ENCODE measurements around the gene GLIPR1.
"Not testable (repeated sequence)": the region's sequence is repeated elsewhere in the genome, so short reads cannot be mapped to it uniquely, and the experiment has no call there.

GLIPR1 gene

GRCh38 chr12:75455839-75456238, 24.7 kb upstream of the GLIPR1 start:
- H3K4me1 Mint-ChIP-seq (ENCODE audit: low read depth): peaks cover 30% of the 10 kb centered on the region
- no peak overlapping the region for H3K4me3 Mint-ChIP-seq
- no peaks in the 10 kb centered on the region for H3K36me3 Mint-ChIP-seq
- H3K9me3 Mint-ChIP-seq (ENCODE audit: low read depth): no peaks in the 10 kb centered on the region
- no peak overlapping the region for H3K27ac Mint-ChIP-seq
- H3K27me3 Mint-ChIP-seq: no peaks in the 10 kb centered on the region

- Mint-ChIP-seq H3K27ac (no peak overlapping the region), H3K4me1 (ENCODE audit: low read depth) (peaks cover 33% of the 10 kb centered on the region), H3K27me3 (no peaks in the 10 kb centered on the region), H3K9me3 (ENCODE audit: low read depth) (no peaks in the 10 kb centered on the region), H3K4me3 (no peak overlapping the region), H3K36me3 (no peaks in the 10 kb centered on the region)
Observed at GRCh38 chr12:75457191-75457590, 23.4 kb upstream of the GLIPR1 start.

- H3K4me1 Mint-ChIP-seq (ENCODE audit: low read depth): peaks cover 33% of the 10 kb centered on the region
- H3K4me3 Mint-ChIP-seq; H3K36me3 Mint-ChIP-seq; H3K27ac Mint-ChIP-seq; H3K27me3 Mint-ChIP-seq; H3K9me3 Mint-ChIP-seq (ENCODE audit: low read depth): not testable (repeated sequence)
Observed at GRCh38 chr12:75457866-75458265, 22.7 kb upstream of the GLIPR1 start.

- Mint-ChIP-seq H3K4me3 (no peak overlapping the region), H3K9me3 (ENCODE audit: low read depth) (no peaks in the 10 kb centered on the region), H3K27me3 (no peaks in the 10 kb centered on the region), H3K4me1 (ENCODE audit: low read depth) (peaks cover 33% of the 10 kb centered on the region), H3K36me3 (no peaks in the 10 kb centered on the region), H3K27ac (no peak overlapping the region)
Observed at GRCh38 chr12:75459755-75460154, 20.8 kb upstream of the GLIPR1 start.

GRCh38 chr12:75460204-75460603, 20.4 kb upstream of the GLIPR1 start:
- H3K27me3 Mint-ChIP-seq: no peaks in the 10 kb centered on the region
- H3K27ac Mint-ChIP-seq: no peak overlapping the region
- no peaks in the 10 kb centered on the region for H3K36me3 Mint-ChIP-seq
- H3K4me1 Mint-ChIP-seq (ENCODE audit: low read depth): peaks cover 33% of the 10 kb centered on the region
- H3K4me3 Mint-ChIP-seq: no peak overlapping the region
- H3K9me3 Mint-ChIP-seq (ENCODE audit: low read depth): no peaks in the 10 kb centered on the region

GRCh38 chr12:75471902-75472890, 8.4 kb upstream of the GLIPR1 start:
- H3K4me3 Mint-ChIP-seq: no peak overlapping the region
- H3K9me3 Mint-ChIP-seq (ENCODE audit: low read depth): no peaks in the 10 kb centered on the region
- no peaks in the 10 kb centered on the region for H3K36me3 Mint-ChIP-seq
- H3K27me3 Mint-ChIP-seq: no peaks in the 10 kb centered on the region
- no peak overlapping the region for H3K27ac Mint-ChIP-seq
- peaks cover 11% of the 10 kb centered on the region for H3K4me1 Mint-ChIP-seq (ENCODE audit: low read depth)

GRCh38 chr12:75474116-75474515, 6.4 kb upstream of the GLIPR1 start:
- Mint-ChIP-seq H3K36me3 (no peaks in the 10 kb centered on the region), H3K27me3 (no peaks in the 10 kb centered on the region), H3K4me1 (ENCODE audit: low read depth) (peaks cover 30% of the 10 kb centered on the region), H3K4me3 (no peak overlapping the region), H3K27ac (no peak overlapping the region), H3K9me3 (ENCODE audit: low read depth) (no peaks in the 10 kb centered on the region)

- Mint-ChIP-seq H3K4me3 (no peak overlapping the region), H3K27ac (no peak overlapping the region), H3K36me3 (no peaks in the 10 kb centered on the region), H3K4me1 (ENCODE audit: low read depth) (peaks cover 49% of the 10 kb centered on the region), H3K27me3 (no peaks in the 10 kb centered on the region), H3K9me3 (ENCODE audit: low read depth) (no peaks in the 10 kb centered on the region)
Observed at GRCh38 chr12:75476071-75476470, 4.5 kb upstream of the GLIPR1 start.

GRCh38 chr12:75477137-75477536, 3.4 kb upstream of the GLIPR1 start:
- Mint-ChIP-seq H3K4me1 (ENCODE audit: low read depth) (peaks cover 60% of the 10 kb centered on the region), H3K9me3 (ENCODE audit: low read depth) (no peaks in the 10 kb centered on the region), H3K27ac (peak overlapping the region; percentile 80), H3K27me3 (no peaks in the 10 kb centered on the region), H3K4me3 (no peak overlapping the region), H3K36me3 (no peaks in the 10 kb centered on the region)

- Mint-ChIP-seq H3K4me1 (ENCODE audit: low read depth) (peaks cover 71% of the 10 kb centered on the region), H3K4me3 (peak overlapping the region; percentile 53)
Observed at GRCh38 chr12:75478116-75478794, 2.3 kb upstream of the GLIPR1 start.

GRCh38 chr12:75479963-75480461, 543 bp upstream of the GLIPR1 start:
- Mint-ChIP-seq H3K9me3 (ENCODE audit: low read depth) (no peaks in the 10 kb centered on the region), H3K27me3 (no peaks in the 10 kb centered on the region), H3K36me3 (peaks cover 9% of the 10 kb centered on the region), H3K4me3 (peak overlapping the region; percentile 90), H3K27ac (peak overlapping the region; percentile 97), H3K4me1 (ENCODE audit: low read depth) (peaks cover 89% of the 10 kb centered on the region)

More at GRCh38 chr12:75478116-75478794, 2.3 kb upstream of the GLIPR1 start:
- peak overlapping the region; percentile 80 for H3K27ac Mint-ChIP-seq
- no peaks in the 10 kb centered on the region for H3K9me3 Mint-ChIP-seq (ENCODE audit: low read depth)
- H3K27me3 Mint-ChIP-seq: no peaks in the 10 kb centered on the region
- peaks cover 1% of the 10 kb centered on the region for H3K36me3 Mint-ChIP-seq

- Mint-ChIP-seq H3K36me3 (peaks cover 9% of the 10 kb centered on the region), H3K4me3 (peak overlapping the region; percentile 90), H3K27me3 (no peaks in the 10 kb centered on the region), H3K4me1 (ENCODE audit: low read depth) (peaks cover 94% of the 10 kb centered on the region), H3K9me3 (ENCODE audit: low read depth) (no peaks in the 10 kb centered on the region), H3K27ac (peak overlapping the region; percentile 97)
Observed at GRCh38 chr12:75481013-75481705, 604 bp downstream of the GLIPR1 start.

- H3K27me3 Mint-ChIP-seq: no peaks in the 10 kb centered on the region
- H3K4me1 Mint-ChIP-seq (ENCODE audit: low read depth): peaks cover 93% of the 10 kb centered on the region
- peak overlapping the region; percentile 97 for H3K27ac Mint-ChIP-seq
- H3K9me3 Mint-ChIP-seq (ENCODE audit: low read depth): no peaks in the 10 kb centered on the region
- peak overlapping the region; percentile 90 for H3K4me3 Mint-ChIP-seq
- peaks cover 9% of the 10 kb centered on the region for H3K36me3 Mint-ChIP-seq
Observed at GRCh38 chr12:75481774-75482173, 1.2 kb downstream of the GLIPR1 start.

- Mint-ChIP-seq H3K27ac (peak overlapping the region; percentile 64), H3K27me3 (no peaks in the 10 kb centered on the region), H3K36me3 (peaks cover 9% of the 10 kb centered on the region), H3K4me3 (peak overlapping the region; percentile 90), H3K9me3 (ENCODE audit: low read depth) (no peaks in the 10 kb centered on the region), H3K4me1 (ENCODE audit: low read depth) (peaks cover 89% of the 10 kb centered on the region)
Observed at GRCh38 chr12:75482646-75483045, 2.1 kb downstream of the GLIPR1 start.

GRCh38 chr12:75483431-75483830, 2.9 kb downstream of the GLIPR1 start:
- Mint-ChIP-seq H3K4me3 (peak overlapping the region; percentile 90), H3K4me1 (ENCODE audit: low read depth) (peaks cover 87% of the 10 kb centered on the region), H3K27ac (peak overlapping the region; percentile 81), H3K36me3 (peaks cover 9% of the 10 kb centered on the region), H3K27me3 (no peaks in the 10 kb centered on the region), H3K9me3 (ENCODE audit: low read depth) (no peaks in the 10 kb centered on the region)

Data from activated naive CD8-positive, alpha-beta T cell (primary cell).